NCI-H2227 (cell line): Measurements from ENCODE around the gene GPS2.

ENCODE experiments used
- DNase-seq: peaks from one replicate; lab custom pipeline; 2025; ENCODE audit not compliant: unreplicated experiment; lab: John Stamatoyannopoulos, UW

The GPS2 gene

DNA sequence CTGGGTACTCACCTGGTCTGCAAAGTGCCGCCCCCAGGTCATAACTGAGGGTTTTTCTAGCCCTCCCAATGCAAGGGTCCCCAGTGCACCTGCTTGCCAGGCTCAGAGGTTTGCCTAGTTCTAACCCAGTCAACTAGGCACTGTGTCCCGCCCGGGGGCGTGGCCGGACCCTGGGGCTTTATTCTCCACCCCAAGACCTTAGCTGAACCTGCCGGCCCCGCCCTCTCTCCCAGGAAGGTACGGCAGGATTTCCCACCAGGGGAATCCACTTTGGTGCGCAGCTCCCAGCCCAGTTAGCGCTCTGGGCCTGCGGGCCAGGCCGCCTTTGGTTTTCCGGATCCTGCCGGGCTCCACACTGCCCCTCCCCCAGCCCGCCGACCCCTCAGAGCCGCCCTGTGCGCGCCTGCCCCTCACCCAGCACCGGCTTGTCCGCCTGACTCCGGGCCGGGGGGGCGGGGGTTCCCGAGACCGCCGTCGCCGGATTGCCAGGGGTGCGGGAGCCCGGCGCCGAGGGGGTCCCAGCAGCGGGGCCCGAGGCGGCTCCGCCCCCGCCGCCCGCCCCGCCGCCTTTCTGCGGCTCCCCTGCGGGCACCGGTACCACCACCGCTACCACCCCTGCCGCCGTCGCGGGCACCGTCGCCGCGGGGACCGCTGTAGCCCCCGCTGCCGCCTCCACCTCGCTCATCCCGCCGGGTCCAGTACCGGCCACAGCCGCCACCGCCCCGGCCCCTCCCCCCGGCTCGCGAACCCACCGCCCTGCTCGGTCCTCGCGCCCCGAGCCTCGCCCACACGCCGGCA lies 21.1 kb downstream of the GPS2 start:
- peak; percentile 48 for DNase-seq

DNA sequence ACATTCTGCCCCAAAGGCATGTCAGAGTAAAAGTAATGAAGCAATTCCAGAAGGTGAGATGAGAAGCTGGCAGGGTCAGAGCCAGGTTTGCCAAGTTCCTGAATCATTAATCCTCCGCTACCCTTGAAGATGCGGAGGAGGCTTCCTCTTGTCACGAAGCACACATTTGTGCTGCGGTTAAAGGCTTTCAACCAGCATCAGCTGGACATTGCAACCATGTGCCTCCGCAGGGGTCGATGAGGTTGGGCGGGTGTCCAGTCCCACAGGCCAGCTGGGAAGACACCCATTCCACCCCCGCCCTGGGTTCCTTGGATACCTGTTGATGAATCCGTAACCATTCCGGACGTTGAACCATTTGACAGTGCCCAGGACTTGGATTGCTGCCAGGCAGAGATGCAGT lies 22.0 kb downstream of the GPS2 start:
- DNase-seq = no peak

DNA sequence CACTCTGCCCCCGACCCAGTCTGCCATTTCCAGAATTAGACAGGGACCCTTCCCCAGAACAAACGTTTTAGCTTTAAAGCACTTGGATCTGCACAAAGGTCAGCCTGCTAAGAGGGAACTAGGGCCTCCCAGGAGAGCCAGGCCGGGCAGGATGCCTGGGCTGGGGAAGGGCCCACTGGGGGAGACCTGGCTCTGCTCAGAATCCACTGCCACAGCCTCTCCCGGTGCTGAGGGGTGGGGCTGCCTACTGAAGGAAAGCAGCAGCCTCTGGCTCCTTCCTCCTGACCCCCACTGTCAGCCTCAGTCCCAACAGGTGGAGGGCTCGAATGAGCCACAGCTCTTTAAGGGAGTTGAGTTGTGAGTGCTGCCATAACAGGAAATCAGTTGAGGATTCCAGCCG lies 22.4 kb downstream of the GPS2 start:
- no peak for DNase-seq

DNA sequence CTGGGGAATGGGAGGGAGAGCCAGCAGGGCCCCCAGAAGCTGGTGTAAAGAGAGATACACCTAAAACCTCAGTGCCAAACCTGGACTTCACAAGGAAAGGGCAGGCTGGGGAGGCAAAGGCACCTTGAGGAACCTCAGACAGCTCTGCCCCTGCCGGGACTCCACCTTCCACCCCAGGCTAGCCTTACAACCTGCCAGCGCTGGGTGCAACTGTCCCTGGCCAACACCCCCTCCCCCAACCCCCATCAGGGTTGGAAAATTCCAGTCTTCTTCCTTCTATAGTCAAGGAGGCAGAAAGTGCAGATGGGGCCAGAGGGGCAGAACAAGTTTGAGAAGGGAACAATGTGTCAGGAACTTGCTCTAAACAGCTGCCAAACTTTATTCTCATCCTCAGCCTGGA lies 23.0 kb downstream of the GPS2 start:
- no peak for DNase-seq

DNA sequence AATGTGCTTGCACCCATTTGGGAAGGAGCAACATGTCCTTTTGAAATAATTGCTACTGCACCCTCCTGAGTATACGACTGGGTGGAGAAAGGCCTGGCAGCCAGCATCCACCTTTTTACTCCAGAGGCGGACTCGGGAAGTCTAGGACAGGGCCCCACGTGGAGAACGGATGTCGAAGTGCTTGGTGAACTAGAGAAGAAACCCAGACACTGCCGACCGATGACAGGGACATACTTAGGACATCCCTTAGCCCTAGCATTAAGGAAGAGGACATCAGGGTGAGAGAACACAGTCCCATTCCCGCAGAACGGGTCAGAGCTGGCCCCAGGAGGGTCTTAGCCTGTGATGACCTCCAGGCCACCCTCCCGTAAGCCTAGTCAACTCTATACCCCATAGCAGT lies 24.5 kb downstream of the GPS2 start:
- no peak for DNase-seq

DNA sequence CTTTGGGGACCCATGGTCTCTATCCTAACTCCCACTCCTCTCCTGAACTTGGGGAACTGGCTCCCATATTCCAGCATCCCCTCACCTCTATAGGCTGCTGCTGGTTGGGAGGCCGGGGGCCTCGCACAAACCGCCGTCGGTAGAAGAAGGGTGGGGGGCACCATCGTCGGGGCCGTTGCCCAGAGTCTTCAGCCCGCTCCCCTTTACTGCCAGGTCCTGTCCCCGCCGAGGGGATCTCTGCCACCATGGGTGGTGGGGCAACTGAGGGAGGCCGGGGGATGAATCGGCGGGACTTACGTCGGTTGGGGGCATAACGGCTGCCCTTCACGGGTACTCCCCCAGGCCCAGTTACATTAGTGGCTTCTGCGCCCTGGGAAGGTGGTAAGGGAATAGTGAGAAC lies 25.0 kb downstream of the GPS2 start:
- no peak for DNase-seq

DNA sequence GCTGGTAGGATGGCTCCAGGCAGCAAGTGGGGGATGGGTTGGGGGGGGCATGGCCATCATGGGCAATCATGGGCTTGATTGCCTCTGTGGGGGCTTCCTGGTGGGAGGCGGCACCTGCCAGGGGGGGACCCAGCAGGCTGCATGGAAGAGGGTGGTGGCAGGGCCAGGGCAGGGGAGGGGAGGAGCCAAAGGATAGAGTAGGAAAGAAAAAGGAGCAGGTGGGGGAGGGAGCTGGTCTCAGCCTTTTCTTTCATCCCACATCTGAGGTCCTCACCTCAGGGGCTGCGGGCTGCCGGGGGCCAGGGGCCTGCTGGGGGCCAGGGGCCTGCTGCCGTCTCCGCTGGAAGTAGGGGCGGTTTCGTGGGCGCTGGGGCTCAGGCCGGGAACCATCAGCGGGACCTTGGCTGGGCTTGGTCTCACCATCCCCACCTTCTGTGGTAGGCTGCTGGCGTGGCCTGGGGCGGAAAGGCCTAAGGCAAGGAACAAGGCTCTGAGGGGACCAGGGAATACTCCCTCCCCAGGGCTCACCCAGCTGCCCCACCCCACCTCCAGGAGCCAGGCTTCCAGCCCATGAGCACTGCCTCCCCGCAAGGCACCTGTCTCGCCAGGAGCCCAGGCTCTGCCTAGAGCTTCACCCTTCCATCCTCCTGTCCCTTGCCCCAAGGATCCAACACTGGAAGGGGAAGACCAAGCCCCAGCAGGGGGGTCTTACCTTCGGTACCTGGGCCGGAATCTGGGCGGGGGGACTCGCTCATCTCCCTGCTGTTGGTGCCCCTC lies 25.7 kb downstream of the GPS2 start:
- no peak for DNase-seq

DNA sequence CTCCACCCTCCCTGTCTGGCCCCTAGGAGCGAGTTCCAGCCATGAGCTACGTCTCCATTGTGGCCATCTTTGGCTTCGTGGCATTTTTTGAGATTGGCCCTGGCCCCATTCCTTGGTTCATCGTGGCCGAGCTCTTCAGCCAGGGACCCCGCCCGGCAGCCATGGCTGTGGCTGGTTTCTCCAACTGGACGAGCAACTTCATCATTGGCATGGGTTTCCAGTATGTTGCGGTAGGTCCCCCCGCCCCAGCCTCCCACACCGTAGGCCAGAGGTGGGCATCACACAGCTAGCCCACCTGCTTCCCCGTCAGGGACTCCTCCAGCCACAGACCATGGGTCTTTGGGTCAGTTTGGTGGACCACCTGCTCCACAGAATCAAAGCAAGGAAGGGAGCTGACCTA lies 29.5 kb downstream of the GPS2 start:
- no peak for DNase-seq

DNA sequence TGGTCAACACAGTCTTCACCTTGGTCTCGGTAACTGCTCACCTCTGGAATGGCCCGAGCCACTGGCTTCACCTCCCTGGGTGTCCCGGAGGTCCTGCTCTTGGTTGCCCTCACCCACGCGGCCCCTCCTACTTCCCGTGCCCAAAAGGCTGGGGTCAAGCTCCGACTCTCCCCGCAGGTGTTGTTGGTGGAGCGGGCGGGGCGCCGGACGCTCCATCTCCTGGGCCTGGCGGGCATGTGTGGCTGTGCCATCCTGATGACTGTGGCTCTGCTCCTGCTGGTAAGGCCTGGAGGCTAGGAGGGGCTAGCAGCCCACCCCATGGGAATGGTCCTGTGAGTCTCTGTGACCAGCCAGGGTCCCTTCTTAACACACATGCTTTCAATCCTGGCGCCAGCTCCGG lies 30.2 kb downstream of the GPS2 start:
- no peak for DNase-seq

DNA sequence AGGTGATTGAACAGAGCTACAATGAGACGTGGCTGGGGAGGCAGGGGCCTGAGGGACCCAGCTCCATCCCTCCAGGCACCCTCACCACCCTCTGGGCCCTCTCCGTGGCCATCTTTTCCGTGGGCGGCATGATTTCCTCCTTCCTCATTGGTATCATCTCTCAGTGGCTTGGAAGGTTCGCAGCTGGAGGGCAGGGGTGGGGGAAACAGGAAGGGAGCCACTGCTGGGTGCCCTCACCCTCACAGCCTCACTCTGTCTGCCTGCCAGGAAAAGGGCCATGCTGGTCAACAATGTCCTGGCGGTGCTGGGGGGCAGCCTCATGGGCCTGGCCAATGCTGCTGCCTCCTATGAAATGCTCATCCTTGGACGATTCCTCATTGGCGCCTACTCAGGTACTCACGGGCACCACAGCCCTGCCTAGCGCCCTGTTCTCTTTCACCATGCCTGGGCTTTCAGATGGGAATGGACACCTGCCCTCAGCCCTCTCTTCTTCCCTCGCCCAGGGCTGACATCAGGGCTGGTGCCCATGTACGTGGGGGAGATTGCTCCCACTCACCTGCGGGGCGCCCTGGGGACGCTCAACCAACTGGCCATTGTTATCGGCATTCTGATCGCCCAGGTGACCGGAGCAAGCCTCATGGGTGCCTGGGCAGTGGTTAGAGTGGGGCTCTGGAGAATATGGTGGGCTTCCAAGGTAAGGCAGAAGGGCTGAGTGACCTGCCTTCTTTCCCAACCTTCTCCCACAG lies 31.5 kb downstream of the GPS2 start:
- no peak for DNase-seq

DNA sequence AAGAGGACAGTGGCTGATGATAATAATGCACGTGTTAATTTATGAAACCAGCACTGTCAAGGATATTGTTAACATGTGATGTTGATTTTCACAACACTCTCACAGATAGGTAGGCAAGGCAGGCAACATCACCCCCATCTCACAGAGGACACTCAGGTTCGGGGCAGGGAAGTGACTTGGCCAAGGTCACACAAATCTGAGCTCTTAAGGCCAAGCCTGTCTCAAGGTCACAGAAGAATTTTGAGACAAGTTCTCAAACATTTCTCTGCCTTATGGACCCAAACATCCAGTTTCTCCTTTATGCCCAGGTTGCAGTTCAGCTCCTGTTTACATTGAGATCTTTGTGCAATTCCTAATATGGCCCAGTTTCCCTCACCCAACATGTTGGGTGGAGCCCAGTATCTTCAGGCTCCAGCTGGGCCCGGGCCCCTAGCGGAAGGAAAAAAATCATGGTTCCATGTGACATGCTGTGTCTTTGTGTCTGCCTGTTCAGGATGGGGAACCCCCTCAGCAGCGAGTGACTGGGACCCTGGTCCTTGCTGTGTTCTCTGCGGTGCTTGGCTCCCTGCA lies 32.3 kb downstream of the GPS2 start:
- no peak for DNase-seq

DNA sequence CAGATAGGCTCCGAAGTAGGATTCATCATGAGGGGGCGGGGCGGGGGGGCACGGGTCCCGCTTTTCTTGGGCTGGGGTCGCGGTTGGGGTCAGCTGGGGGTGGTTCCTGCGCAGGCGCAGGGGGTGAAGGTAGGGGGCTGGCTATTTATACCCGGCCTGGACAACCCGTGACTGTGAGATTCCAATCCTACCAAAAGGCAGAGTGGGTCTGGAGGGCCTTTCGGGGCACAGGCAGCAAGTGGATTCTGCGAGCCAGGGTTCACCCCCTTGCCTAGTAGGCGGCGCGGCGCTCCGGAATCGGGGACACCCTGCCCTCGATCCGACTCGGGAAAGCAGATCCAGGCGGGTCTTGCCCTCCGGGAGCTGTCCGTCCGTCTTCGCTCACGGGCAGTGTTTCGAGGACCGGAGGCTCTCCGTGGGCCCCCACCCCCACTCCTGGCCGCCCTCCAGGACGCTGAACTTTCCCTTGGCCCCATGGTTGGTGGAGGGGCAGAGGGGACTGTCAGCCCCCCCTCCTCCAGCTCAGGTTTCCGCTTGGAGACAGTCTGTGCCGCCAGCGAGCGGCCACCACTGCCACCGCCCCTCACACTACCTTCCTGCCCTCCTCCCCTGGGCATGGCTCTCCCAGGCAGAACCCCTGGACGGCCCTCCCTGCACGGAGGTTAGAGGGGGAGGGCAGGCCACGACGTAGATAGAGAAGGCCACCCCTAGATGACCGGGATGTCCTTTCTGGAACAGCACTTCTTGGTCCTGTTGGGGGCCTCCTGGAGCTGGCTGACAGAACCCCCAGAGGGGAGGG lies 33.0 kb downstream of the GPS2 start:
- no peak for DNase-seq

DNA sequence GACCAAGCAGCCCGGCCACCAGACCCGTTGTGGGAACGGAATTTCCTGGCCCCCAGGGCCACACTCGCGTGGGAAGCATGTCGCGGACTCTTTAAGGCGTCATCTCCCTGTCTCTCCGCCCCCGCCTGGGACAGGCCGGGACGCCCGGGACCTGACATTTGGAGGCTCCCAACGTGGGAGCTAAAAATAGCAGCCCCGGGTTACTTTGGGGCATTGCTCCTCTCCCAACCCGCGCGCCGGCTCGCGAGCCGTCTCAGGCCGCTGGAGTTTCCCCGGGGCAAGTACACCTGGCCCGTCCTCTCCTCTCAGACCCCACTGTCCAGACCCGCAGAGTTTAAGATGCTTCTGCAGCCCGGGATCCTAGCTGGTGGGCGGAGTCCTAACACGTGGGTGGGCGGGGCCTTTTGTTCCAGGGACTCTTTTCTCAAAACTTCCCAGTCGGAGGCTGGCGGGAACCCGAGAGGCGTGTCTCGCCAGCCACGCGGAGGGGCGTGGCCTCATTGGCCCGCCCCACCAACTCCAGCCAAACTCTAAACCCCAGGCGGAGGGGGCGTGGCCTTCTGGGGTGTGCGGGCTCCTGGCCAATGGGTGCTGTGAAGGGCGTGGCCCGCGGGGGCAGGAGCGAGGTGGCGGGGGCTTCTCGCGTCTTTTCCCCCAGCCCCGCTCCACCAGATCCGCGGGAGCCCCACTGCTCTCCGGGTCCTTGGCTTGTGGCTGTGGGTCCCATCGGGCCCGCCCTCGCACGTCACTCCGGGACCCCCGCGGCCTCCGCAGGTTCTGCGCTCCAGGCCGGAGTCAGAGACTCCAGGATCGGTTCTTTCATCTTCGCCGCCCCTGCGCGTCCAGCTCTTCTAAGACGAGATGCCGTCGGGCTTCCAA lies 33.8 kb downstream of the GPS2 start, which contains the start of gene SLC2A4:
SLC2A4 (plus strand) TSS at position 645 of the 879 bp plus-strand sequence; CDS start at position 862, 217 bp downstream.
- DNase-seq = peak; percentile 96

DNA sequence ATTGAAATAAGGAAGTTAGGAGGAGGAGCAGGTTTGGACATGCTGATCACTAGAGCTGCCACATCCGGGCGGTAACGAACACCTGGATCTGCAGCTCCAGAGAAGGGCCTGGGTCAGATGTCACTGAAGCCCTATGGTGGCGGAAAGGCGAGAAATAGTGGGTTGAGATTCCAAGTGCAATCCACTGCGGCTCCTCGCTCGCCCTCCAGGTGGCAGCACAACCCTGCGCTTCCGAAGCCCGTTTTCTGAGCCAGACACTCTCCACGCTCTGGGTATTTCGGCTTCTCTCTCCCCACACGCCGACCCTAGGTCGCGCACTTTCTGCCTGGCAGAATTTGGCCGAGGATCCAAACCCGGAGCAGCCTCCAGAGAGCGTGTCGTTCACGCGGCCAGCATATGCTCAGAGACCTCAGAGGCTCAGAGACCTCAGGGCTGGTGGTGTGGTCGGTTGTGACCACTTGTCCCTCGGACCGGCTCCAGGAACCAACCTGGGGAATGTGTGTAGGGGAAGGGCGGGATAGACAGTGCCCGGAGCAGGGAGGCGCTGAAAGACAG lies 34.6 kb downstream of the GPS2 start:
- peak; percentile 80 for DNase-seq

DNA sequence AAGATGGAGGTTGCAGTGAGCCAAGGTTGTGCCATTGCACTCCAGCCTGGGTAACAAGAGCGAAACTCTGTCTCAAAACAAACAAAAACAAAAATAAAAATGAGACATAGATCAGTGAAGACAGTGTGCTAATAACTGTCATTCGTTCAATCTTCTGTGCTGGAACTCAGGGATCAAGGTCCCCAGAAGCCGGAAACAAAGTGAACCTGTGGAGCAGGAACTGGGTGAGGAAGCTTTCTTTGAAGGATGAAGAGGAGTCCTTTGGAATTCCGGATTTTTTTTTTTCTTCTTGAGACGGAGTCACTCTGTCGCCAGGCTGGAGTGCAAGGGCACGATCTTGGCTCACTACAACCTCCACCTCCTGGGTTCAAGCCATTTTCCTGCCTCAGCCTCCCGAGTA lies 35.7 kb downstream of the GPS2 start:
- no peak for DNase-seq

DNA sequence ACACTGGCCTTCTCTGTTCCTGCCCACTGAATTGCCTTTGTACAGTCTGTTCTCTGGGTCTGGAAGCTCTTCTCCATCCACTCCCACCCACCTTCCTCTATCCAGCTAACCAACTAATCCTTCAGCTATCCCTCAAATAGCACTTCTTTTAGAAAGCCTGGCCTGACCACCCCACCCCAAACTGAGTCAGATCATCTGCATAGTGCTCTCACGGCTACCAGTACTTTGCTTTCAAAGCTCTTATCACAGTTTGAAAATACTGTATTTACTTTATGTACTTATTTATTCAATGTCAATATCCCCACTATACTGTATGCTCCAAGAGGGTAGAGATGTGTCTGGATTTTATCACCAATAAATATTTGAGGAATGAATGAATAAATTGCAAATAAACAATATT lies 48.4 kb downstream of the GPS2 start:
- no peak for DNase-seq

DNA sequence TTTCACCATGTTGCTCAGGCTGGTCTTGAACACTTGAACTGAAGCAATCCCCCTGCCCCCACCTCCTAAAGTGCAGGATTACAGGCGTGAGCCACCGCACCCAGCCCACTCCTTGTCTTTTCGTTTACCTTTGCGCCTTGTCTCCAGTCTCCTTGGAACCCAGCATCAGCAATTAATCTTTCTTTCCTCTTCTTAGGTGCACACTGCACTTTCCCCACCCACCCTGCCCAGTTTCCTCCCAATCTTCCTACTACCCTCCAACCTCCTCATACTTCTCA lies 51.4 kb downstream of the GPS2 start:
- peak; percentile 6 for DNase-seq

DNA sequence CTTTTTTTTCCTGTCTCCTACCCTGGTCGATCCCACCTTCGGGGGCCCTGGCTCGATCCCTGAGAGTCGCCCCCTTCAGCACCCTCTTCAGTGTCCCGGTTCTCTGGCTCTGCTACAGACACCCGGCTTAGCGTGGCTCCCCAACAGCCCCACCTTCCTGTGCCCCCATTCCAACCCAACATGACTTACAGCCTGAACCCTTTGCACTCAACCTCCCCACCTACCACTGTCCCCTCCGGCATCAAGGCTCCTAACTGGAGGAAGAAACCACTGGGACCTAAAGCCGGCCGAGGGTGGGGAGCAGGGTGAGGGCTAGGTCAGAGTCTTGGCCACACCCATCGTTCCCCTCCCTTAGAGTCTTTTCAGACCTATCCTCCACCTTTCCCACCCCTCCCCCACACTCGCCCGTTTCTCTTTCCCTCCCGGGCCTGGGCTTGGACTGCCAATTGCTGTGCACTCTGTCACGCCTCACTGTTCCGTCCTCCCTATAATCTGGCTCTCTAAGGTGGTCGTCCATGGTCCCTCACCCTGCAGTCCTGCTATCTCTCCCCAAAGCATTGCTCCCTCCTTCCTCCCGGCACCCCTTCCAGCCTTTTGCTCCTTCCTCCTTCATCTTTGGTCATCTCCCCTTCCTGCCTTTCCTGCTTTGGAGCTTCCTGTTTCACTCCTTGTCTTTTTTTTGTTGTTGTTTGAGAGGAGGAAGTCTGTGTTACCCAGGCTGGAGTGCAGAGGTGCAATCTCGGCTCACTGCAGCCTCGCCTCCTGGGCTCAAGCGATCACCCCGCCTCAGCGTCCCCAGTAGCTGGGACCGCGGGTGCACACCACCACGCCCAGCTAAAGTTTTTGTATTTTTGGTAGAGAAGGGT lies 52.0 kb downstream of the GPS2 start:
- peak; percentile 10 for DNase-seq
